WTC11 (cell line): ENCODE data around the gene MMP21.

Source experiments
- CBFB ChIP-seq: sonication (generic); formaldehyde crosslinking; IDR thresholded peaks from 2 replicates; pipeline ENCODE4 v1.8.1; 2022; ENCODE audit warnings: mild to moderate bottlenecking, low read depth, missing genetic modification reagents
- ESRRA ChIP-seq: sonication (generic); formaldehyde crosslinking; IDR thresholded peaks from 2 replicates; pipeline ENCODE4 v1.8.1; 2022; ENCODE audit warnings: mild to moderate bottlenecking, missing genetic modification reagents, borderline replicate concordance
- FOXK1 ChIP-seq: sonication (generic); formaldehyde crosslinking; IDR thresholded peaks from 2 replicates; pipeline ENCODE4 v1.8.0; 2022; ENCODE audit warnings: mild to moderate bottlenecking, moderate library complexity, missing genetic modification reagents
- MXD4 ChIP-seq: fragments of 250-450 bp; sonication (Bioruptor Pico); IDR thresholded peaks from 2 replicates; pipeline ENCODE4 v1.8.0; 2021; ENCODE audit warnings: mild to moderate bottlenecking, moderate library complexity, borderline replicate concordance
- NFYB ChIP-seq: sonication (generic); formaldehyde crosslinking; conservative IDR thresholded peaks from 2 replicates; pipeline ENCODE4 v1.8.0; 2022; ENCODE audit warnings: low read depth, missing genetic modification reagents
- ZNF263 ChIP-seq: sonication (generic); formaldehyde crosslinking; IDR thresholded peaks from 2 replicates; pipeline ENCODE4 v1.8.1; 2022; ENCODE audit warnings: low read depth, mild to moderate bottlenecking, moderate library complexity, missing genetic modification reagents
- TF ChIP-seq, protein P1 (sequence below): sonication (generic); formaldehyde crosslinking; conservative IDR thresholded peaks from 2 replicates; pipeline ENCODE4 v1.8.1; 2022; ENCODE audit warnings: mild to moderate bottlenecking, missing genetic modification reagents
- TF ChIP-seq, protein P2 (sequence below): fragments of 200-600 bp; IDR thresholded peaks from 2 replicates; pipeline ENCODE4 v1.8.0; 2022; ENCODE audit warnings: antibody characterized with exemption
- TF ChIP-seq, protein P3 (sequence below): sonication (generic); formaldehyde crosslinking; IDR thresholded peaks from 2 replicates; pipeline ENCODE4 v1.8.0; 2022; ENCODE audit warnings: mild to moderate bottlenecking, missing genetic modification reagents

DNA sequence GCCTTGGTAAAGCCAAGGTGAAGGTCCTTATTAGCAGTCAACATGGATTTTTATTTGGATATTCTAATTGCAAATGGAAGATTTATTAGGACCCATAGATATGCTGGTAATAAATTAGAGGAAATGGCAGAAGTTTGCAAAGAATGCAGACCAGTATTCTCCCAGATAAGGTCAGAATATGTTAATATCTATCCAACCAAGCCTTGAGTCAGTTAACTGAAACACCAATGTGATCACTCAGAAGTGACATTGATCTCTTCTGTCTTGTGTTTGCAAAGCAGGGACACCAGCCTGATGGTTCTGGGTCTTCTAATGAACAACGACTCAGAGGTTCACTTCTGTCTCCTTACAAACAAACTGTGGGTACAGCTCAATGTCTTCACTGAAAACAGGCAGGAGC, 26.0 kb upstream of the MMP21 start:
- TF ChIP-seq FOXK1 (CRISPR knock-in tag) (no peak), CBFB (CRISPR knock-in tag) (no peak), ZNF263 (CRISPR knock-in tag) (no peak), NFYB (no peak), ESRRA (no peak), MXD4 (CRISPR knock-in tag) (no peak)
- TF ChIP-seq, protein P1, sequence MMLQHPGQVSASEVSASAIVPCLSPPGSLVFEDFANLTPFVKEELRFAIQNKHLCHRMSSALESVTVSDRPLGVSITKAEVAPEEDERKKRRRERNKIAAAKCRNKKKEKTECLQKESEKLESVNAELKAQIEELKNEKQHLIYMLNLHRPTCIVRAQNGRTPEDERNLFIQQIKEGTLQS (CRISPR knock-in tag): no peak
- TF ChIP-seq, protein P2, sequence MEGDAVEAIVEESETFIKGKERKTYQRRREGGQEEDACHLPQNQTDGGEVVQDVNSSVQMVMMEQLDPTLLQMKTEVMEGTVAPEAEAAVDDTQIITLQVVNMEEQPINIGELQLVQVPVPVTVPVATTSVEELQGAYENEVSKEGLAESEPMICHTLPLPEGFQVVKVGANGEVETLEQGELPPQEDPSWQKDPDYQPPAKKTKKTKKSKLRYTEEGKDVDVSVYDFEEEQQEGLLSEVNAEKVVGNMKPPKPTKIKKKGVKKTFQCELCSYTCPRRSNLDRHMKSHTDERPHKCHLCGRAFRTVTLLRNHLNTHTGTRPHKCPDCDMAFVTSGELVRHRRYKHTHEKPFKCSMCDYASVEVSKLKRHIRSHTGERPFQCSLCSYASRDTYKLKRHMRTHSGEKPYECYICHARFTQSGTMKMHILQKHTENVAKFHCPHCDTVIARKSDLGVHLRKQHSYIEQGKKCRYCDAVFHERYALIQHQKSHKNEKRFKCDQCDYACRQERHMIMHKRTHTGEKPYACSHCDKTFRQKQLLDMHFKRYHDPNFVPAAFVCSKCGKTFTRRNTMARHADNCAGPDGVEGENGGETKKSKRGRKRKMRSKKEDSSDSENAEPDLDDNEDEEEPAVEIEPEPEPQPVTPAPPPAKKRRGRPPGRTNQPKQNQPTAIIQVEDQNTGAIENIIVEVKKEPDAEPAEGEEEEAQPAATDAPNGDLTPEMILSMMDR: no peak
- TF ChIP-seq, protein P3, sequence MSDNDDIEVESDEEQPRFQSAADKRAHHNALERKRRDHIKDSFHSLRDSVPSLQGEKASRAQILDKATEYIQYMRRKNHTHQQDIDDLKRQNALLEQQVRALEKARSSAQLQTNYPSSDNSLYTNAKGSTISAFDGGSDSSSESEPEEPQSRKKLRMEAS: no peak
